ENCODE data around the gene BBC3.

DNA sequence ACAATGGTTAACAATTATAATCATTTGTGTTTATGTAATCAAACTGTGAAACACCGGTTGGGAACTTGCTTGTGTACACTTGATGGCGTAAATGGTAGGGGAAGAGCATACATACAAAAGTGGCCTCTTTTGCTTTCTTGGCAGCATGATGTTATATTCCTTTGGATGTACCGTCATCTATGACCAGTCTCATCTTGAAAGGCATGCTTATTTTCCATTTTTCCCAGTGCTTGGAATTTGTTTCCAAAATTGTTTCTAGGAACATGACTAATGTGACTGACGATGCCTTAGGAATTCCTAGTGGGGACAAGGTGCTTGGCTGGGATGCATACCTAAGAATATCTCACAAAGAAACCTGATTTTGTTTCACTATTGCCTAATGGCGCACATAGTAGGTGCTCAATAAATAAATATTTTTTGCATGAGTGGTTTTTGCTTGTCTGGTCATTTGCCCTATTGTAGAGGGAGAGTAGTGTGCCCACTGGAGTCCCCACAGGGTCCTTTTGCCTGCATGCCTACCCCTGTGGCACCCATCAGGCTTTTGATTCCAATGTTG lies 54.9 kb downstream of the BBC3 start:
- TF ChIP-seq, protein P1, sequence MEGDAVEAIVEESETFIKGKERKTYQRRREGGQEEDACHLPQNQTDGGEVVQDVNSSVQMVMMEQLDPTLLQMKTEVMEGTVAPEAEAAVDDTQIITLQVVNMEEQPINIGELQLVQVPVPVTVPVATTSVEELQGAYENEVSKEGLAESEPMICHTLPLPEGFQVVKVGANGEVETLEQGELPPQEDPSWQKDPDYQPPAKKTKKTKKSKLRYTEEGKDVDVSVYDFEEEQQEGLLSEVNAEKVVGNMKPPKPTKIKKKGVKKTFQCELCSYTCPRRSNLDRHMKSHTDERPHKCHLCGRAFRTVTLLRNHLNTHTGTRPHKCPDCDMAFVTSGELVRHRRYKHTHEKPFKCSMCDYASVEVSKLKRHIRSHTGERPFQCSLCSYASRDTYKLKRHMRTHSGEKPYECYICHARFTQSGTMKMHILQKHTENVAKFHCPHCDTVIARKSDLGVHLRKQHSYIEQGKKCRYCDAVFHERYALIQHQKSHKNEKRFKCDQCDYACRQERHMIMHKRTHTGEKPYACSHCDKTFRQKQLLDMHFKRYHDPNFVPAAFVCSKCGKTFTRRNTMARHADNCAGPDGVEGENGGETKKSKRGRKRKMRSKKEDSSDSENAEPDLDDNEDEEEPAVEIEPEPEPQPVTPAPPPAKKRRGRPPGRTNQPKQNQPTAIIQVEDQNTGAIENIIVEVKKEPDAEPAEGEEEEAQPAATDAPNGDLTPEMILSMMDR (IDR thresholded peaks at IDR 0.05) = no peak
- TF ChIP-seq PRRX2 (CRISPR knock-in tag; IDR thresholded peaks at IDR 0.05) = no peak
- TF ChIP-seq, protein P2, sequence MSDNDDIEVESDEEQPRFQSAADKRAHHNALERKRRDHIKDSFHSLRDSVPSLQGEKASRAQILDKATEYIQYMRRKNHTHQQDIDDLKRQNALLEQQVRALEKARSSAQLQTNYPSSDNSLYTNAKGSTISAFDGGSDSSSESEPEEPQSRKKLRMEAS (CRISPR knock-in tag; IDR thresholded peaks at IDR 0.05) = no peak
- TF ChIP-seq, protein P3, sequence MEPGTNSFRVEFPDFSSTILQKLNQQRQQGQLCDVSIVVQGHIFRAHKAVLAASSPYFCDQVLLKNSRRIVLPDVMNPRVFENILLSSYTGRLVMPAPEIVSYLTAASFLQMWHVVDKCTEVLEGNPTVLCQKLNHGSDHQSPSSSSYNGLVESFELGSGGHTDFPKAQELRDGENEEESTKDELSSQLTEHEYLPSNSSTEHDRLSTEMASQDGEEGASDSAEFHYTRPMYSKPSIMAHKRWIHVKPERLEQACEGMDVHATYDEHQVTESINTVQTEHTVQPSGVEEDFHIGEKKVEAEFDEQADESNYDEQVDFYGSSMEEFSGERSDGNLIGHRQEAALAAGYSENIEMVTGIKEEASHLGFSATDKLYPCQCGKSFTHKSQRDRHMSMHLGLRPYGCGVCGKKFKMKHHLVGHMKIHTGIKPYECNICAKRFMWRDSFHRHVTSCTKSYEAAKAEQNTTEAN (CRISPR knock-in tag; IDR thresholded peaks at IDR 0.05) = no peak
- TF ChIP-seq ZNF671 (CRISPR knock-in tag; IDR thresholded peaks at IDR 0.05) = no peak
- no peak for TF ChIP-seq NR3C1 (CRISPR knock-in tag; conservative IDR thresholded peaks at IDR 0.05; ENCODE audit: low read depth)

Measured in WTC11 (cell line).